GM10266 (cell line): ENCODE results near the gene THBS3.
"Not testable (repeated sequence)": the region's sequence is repeated elsewhere in the genome, so short reads cannot be mapped to it uniquely, and the experiment has no call there.

ENCODE experiments used
- DNase-seq: peaks from one replicate; pipeline ENCODE4 v3.0.0; 2012; ENCODE audit errors: extremely low spot score
- CTCF ChIP-seq: IDR thresholded peaks from 2 replicates; pipeline ENCODE4 v1.5.1; 2012; ENCODE audit warnings: mild to moderate bottlenecking, low read depth; ENCODE audit not compliant: control insufficient read depth, insufficient read depth; ENCODE audit errors: missing control alignments

THBS3 gene

GRCh38 chr1:155166051-155166470 lies 41.6 kb downstream of the THBS3 start:
- TF ChIP-seq CTCF, result no peak
- no peak for DNase-seq

DNA sequence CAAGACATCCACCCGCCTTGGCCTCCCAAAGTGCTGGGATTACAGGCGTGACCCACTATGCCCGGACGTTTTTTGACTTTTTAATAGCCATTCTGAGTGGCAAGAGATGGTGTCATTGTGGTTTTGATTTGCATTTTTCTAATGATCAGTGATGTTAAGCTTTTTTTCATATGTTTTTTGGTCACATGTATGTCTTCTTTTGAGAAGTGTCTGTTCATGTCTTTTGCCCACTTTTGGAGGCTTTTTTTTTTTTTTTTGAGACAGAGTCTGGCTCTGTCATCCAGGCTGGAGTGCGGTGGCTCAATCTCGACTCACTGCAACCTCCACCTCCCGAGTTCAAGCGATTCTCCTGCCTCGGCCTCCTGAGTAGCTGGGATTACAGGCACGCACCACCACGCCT lies 43.1 kb downstream of the THBS3 start:
- not testable (repeated sequence) for DNase-seq

- not testable (repeated sequence) for DNase-seq
Measured at GRCh38 chr1:155163785-155164184, 43.9 kb downstream of the THBS3 start.

DNA sequence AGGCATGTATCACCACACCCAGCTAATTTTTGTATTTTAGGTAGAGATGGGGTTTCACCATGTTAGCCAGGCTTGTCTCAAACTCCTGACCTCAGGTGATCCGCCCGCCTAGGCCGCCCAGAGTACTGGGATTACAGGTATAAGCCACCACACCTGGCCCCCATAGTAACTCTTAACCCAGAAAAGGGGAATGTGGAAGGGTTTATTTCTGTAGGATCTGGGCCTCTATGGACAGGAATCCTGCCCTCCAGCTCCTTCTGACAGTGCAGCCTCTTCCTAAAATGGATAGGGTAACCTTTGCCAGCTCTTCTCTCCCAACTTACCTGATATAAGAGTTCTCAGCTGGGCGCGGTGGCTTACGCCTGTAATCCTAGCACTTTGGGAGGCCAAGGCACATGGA lies 45.1 kb downstream of the THBS3 start:
- not testable (repeated sequence) for DNase-seq

DNA sequence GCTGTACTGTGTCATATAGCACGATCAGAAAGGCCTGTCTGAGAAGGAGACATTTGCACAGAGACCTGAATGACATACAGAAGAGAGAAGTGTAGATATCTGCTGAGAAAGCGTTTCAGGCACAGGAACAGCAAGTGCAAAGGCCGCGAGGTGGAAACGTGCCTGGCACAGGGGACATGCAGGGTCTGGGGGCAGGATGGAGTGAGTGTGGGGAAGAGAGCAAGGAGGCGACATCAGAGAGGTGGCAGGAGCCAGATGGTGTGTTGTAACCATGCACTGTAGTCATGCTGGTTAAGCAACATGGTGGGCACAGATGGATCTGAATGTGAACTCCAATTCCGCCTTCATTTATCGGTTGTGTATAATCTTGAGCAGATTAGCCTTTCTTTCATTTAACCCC lies 47.6 kb downstream of the THBS3 start:
- TF ChIP-seq CTCF, result no peak
- no peak for DNase-seq

GRCh38 chr1:155158991-155159390 lies 48.7 kb downstream of the THBS3 start:
- DNase-seq, result no peak
- no peak for TF ChIP-seq CTCF

DNA sequence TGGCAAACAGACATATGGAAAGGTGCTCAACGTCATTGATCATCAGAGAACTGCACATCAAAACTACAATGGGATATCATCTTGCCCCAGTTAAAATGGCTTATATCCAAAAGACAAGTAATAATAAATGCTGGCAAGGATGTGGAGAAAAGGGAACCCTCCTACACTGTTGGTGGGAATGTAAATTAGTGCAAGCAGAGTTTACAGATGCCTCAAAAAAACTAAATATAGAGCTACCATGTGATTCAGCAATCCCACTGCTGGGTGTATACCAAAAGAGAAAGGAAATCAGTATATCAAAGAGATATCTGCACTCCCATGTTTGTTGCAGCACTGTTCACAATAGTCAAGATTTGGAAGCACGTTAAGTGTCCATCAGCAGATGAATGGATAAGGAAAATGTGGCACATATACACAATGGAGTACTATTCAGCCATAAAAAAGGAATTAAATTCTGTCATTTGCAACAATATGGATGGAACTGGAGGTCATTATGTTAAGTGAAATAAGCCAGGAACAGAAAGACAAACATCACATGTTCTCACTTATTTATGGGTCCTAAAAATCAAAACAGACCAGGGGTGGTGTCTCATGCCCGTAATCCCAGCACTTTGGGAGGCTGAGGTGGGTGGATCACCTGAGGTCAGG lies 51.6 kb downstream of the THBS3 start:
- not testable (repeated sequence) for DNase-seq
